AG09309 (cell line): Measurements from ENCODE around the gene CD81.

Source experiments
- DNase-seq: peaks from one replicate; pipeline ENCODE4 v3.0.0-alpha.2; 2010; ENCODE audit warnings: low read depth
- H3K4me3 ChIP-seq: 2 replicates; pipeline ENCODE4 v1.5.1; 2011; ENCODE audit warnings: mild to moderate bottlenecking, low read depth, low read length, moderate library complexity; ENCODE audit not compliant: control insufficient read depth
- TF ChIP-seq, protein P1 (sequence below): IDR thresholded peaks from 2 replicates; pipeline ENCODE4 v1.5.1; 2011; ENCODE audit warnings: mild to moderate bottlenecking, low read depth, low read length, inconsistent platforms; ENCODE audit not compliant: insufficient read depth, control insufficient read depth; ENCODE audit errors: missing control alignments

The CD81 gene

DNA sequence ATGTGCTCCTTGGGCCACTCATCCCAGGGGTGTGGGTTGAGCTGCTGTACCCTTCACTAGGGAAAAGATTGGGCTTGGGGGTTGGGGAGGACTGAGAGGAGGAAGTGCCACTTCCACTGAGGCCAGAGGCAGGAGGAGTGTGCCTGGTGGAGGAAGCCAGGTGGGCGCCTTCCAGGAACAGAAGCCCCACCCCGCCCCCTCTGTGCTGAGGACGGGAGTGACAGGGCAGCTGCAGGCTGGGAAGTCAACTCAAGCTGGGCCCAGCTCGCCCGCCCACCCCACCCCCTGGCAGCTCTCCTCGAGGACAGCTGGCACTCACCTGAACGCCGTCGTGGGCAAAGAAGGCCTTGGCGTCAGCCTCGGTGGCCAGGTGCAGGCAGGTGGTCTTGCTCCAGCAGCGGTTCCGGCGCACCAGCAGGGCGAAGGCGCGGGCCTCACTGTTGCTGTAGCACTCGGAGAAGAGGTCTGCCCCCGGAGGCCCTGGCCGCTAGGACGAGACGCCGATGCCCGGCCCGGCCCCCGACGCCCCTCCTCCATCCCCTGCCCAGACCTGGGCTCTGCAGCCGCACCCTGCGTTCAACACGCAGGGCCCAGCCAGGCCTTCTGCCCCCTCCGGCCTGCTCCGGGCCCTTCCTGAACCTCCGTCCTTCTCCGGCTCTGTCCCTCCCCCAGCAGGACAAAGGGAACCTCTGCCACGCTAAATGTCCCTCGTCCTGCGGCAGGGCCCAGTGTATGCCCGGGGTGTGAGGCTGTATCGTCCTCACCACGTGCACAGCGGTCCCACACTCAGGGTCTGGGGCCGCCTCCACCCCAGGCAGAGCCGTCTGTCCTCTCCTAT, 36.9 kb downstream of the CD81 start:
- TF ChIP-seq, protein P1, sequence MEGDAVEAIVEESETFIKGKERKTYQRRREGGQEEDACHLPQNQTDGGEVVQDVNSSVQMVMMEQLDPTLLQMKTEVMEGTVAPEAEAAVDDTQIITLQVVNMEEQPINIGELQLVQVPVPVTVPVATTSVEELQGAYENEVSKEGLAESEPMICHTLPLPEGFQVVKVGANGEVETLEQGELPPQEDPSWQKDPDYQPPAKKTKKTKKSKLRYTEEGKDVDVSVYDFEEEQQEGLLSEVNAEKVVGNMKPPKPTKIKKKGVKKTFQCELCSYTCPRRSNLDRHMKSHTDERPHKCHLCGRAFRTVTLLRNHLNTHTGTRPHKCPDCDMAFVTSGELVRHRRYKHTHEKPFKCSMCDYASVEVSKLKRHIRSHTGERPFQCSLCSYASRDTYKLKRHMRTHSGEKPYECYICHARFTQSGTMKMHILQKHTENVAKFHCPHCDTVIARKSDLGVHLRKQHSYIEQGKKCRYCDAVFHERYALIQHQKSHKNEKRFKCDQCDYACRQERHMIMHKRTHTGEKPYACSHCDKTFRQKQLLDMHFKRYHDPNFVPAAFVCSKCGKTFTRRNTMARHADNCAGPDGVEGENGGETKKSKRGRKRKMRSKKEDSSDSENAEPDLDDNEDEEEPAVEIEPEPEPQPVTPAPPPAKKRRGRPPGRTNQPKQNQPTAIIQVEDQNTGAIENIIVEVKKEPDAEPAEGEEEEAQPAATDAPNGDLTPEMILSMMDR: no peak
- no peak overlapping the region for H3K4me3 ChIP-seq
- DNase-seq: no peak

DNA sequence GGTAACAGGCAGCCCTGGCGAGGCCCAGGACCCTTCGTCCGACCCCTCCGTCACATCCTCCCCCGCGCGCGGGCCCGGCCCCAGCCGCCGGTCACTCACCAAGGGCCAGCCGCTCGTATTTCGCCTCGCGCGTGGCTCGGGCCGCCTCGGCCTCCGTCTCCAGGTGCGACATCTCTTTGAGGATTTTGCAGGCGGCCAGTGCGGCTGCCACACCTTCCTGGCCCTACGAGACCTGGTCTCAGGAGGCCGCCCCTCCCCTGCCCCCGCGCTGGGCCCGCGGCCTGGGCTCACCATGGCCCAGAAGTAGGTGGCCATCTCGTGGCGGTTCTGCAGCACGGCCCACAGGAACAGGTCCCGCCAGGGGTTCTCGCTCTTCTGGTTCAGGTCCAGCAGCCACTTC, 37.5 kb downstream of the CD81 start:
- TF ChIP-seq, protein P1: no peak
- H3K4me3 ChIP-seq: no peak overlapping the region
- no peak for DNase-seq

DNA sequence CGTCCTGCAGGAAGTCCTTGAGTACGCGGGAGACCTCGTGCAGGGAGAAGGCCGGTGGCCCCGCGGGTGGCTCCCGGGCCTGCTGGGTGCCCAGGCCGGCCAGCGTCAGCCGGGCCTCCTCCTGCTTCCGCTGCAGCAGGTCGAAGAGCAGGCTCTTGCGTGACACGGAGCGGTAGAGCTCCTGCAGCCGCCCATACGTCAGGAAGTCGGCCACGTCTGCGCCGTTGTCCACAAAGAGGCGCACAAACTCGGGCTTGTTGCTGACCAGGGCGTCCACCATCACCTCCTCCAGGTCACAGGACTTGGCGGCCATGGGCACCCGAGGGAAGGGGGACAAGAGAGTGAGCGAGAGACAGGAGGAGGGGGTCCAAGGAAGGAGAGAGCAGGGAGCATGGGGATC, 38.1 kb downstream of the CD81 start:
- TF ChIP-seq, protein P1: no peak
- no peak overlapping the region for H3K4me3 ChIP-seq
- no peak for DNase-seq

DNA sequence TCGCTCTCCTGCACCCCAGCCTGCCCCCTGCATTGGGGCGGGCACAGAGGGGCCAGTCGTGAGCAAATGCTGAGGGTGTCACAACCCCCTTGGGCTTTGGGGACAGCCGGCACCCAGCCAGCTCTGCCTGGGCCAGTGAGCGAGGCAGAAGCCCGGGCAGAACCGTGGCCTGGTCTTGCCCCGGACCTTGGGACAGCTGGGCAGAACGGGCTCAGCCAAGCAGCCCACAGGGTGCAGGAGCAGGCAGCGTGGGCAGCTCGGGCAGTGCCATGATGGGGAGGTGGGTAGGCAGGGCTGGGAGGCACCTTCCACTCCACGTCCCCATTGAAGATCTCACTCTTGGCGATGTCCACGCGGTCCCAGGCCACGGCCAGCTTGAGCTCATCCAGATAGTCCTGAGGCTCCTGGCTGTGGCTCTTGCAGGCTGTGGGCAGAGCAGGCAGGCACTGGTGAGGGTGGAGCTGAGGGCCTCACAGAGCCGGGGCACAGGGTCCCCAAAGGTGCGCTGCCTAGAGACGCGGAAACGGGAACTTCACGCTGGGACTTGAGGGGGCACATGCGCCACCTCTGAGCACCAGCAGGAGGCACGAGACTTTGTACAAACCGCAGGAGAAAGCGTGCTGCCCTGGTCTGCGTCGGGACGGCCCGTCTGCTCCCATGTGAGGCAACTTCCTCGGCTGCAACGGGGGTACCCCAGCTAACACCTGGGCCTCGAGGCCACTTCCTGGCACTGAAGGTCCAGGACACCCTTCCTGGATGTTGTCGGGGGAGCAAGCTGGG, 38.7 kb downstream of the CD81 start:
- TF ChIP-seq, protein P1: no peak
- DNase-seq: no peak
- H3K4me3 ChIP-seq: no peak overlapping the region

DNA sequence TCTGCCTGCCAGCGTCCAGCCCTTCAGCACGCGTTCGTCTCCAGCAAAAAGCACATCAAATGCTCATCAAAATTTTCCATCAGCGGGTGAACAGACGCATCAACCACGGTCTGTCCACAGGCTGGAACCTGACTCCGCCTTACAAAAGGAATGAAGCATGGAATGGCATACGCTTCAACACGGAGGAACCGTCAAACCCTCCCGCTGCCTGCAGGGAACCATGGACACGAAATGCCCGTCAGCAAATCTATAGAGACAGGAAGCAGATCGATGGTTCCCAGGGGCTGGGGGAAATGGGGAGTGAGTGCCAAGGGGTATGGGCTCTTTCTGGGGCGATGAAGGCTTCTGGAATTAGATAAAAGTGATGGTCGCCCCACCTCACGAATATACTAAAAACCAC, 39.7 kb downstream of the CD81 start:
- no peak overlapping the region for H3K4me3 ChIP-seq
- TF ChIP-seq, protein P1: no peak

DNA sequence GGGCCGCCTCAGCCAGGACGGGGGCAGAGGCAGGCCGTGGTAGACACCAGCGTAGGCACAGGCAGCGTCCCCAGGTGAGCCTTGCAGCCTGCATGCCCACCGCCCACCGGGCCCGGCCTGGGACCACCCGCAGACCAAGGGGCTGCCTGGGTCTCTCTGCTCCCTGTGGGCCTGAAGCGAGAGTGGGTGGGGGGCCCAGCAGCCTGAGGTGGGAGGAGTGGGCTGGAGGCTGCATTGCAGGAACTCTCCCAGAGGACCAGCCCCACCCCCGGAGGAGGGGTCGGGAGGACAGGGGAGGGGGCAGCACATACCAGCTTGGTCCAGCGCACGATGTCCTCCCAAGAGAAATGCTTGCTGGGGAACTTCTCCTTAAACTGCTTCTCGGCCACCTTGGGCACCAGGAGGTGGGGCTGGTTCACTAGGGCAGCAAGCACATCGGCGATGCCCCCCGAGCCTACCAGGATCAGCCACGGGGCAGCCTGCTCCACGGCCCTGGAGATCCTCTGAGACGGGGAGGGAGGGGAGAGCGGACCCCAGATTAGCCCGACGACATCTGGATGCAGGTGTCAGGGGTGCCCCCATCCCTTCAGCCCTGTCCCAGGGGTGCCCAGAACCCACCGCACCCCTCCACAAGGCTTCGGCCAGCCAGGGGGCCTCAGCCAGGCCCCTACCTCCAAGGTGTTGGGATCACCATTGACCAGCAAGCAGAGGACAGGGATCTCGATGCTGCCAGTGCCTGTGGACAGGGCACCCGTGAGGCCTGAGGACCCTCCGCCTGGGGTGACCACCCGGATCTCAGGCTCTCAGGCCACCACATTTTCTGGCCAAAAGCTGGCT, 41.0 kb downstream of the CD81 start:
- no peak overlapping the region for H3K4me3 ChIP-seq
- TF ChIP-seq, protein P1: no peak
- DNase-seq: no peak

More for the DNA sequence above, 39.7 kb downstream of the CD81 start:
- DNase-seq: no peak
